ENCODE results near the gene GDF15.

GDF15 gene

DNA sequence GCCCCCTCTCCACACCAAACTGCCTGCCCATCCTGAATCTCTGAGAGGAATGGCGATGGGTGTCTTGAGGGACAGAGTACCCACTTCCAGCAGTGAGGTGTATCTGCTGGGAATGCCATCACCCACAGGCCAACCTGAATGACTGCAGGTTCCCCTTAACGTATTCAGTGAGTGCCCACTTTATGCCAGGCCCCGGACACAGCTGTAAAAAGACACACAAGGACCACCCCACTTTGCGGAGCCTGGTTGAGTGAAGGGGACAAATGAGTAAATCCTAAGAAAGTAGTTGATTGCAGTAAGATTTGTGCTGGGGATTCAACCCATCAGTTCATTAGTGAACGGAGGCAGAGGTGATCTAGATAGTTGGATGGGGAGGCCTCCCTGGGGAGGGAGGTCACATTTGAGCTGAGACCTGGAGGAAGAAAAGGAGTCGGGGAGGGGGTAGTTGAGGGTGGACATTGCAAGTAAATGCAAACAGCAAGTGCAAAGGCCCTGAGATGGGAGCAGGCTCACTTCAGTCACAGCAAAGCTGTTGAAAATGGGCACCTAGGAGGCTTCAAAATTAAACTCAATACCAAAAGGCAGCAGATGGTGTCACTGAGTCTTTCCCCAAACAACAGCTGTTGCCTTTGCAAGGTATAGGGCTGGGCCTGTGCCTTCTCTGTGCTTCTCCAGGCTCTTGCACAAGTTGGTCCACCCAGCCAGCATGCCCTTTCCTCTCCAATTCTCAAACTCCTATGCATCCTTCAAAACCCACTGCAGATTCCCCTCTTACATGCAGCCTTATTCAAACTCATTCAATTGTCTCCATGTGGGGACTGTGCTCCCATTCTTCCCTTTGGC lies 4.3 kb downstream of the GDF15 start:
- in situ Hi-C loops (cut with MboI; ENCODE audit: low sequenced_read_pairs), result no loop called here

DNA sequence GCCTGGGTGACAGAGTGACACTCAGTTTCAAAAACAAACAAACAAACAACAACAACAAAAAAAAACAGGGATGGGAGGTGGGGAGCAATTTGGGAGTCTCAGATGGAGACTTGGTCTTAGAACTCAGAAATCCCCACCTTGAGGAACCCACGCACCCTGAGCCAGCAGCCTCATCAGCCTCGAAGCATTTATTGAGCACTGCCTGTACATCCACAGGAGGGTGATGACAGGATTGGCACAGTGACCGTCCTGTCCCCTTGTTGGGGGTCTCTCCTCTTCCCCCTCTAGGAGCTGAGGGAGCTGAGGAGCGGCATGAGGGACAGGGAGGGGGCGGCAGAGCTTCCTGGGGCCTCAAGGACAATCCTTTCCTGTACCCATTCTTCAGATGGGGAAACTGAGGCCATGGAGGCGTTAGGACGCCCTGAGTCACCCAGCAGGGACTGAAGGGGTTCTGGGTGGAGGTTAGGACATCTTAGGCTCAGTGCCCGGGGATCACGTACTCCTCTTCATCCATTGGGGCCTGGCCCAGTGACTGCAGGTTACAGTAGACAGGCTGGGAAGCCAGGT lies 5.6 kb downstream of the GDF15 start:
- in situ Hi-C loops (cut with MboI; ENCODE audit: low sequenced_read_pairs), result no loop called here

DNA sequence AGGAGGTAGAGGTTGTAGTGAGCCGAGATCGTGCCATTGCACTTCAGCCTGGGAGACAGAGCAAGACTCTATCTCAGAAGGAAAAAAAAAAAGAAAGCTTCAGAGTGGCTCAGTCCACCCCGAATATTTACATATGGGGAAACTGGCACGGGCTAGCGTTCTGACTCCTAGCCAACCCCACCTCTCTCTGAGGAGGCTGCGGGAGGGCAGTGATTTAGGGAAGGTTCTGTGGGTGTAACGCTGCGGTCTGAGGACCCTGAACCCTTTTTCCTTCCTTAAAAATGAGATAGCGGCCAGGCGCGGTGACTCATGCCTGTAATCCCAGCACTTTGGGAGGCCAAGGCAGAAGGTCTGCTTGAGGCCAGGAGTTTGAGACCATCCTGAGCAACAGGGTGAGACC lies 6.5 kb downstream of the GDF15 start:
- in situ Hi-C loops (cut with MboI; ENCODE audit: low sequenced_read_pairs), result no loop called here

DNA sequence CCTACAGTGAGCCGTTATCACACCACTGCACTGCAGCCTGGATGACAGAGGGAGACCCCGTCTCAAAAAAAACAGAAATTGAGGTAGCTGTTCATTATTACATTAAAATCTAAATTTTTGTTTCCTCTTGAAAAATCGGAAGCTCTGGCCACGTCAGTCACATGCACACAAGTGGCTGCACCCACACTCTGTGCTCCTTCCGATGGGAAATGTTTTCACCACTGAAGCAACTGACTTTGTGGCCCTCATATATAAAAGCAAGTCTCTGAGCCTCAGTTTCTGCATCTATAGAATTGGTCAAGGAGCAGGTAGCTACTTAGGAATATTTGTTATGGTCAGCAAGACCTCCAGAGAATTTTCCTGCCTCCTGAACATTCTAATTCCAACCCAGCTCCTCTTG lies 7.0 kb downstream of the GDF15 start:
- in situ Hi-C loops (cut with MboI; ENCODE audit: low sequenced_read_pairs), result no loop called here

DNA sequence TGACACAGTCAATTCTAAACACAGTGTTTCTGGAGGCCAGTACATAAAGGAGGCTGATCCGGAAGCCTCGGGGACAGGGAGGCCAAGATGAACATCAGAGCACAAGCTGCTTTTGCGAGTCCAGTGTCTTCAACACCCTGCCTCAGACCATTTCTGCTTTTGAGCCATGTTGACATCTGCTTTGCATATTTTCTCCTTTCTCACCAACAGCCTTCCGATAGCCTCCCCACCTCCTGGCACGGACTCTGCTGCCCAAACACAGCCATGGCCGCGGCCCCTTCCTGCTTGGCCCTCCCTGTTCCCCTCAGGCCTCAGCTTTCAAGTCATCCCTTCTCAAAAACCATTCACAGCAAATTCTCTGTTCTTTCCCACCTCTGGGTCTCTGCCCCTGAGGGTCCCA lies 7.9 kb downstream of the GDF15 start:
- in situ Hi-C loops (cut with MboI; ENCODE audit: low sequenced_read_pairs), result no loop called here

DNA sequence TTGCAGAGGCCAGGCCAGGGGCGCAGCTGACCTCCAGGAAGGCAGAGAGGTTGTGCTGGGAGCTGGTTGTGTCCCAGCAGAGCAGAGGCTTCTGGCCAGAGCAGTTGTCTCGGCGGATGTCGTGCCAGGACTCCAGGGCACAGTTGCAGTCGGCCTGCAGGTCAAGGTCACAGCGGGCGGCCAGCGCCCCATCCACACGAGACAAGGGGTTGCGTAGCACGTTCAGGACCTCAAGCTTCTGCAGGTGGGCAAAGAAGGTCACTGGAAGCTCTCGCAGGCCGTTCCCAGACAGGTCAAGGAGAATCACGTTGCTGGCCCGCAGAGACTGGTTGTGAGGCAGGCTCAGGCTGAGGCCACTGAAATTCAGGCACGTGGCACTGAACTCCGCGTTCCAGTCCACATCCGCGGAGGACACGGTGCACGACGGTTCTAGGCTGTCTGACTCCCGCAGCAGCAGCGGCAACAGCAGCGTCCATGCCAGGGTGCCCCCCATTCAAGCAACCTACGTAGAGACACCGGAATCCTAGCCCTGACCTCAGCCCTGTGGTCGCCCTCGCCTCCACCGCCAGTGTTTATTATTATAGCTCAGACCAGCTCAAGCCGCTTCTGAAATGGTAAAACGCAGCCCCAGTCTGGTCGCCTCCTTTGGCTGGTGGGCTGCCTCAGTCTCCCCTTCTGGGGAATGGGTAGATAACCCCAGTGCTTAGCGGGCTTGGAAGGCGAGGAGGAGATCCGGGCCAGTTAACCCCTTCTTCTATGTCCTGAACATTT lies 10.7 kb downstream of the GDF15 start:
- in situ Hi-C loops (cut with MboI; ENCODE audit: low sequenced_read_pairs), result no loop called here

DNA sequence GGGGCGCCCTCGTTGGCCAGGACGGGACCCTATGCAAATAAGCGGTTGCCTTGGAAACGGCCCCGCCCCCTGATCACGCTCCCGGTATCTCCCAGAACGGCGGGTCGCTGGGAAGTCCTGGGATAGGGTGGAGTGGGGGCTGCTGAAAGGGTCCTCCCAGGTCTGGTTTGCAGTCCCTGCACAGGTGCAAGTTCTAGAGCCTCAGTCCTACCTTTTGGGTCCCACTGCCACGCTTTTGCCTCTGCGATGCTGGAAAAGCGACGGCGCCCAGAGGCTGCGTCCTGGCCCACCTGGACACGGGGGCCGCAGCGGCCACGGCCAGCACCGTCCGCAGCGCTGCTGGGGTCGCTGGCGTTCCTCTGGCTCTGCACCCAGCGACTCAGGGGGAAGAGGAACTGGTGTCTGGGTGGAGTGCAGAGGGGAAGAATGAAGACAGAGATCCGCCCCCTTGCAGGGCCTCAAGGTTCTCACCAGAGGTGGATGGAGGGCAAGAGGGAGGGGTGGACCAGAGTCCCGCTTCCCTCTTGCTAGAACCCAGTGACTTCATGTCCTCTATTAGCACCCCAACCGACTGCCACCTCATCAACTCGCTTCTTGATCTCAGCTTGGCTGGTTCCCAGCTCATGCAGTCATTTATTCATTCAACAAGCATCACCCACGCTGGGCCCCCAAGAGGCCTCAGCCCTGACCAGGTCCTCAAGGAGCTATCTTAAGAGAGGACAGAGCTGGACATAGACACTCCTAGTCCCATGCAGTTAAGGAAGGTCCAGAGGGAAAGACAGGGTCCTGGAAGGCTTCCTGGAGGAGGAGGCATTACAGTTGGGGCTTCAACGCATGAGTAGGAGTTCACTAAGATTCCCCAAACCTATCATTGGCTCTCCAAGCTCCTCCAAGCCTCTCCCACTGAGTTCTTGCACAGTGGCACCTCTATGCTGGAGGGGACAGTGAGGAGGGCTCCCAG lies 11.6 kb downstream of the GDF15 start, which contains the start of gene LRRC25:
Gene LRRC25 (minus strand): TSS at position 381 of the 961 bp plus-strand sequence. CDS start 659 bp downstream, outside the sequence.
- in situ Hi-C loops (cut with MboI; ENCODE audit: low sequenced_read_pairs), result no loop called here

DNA sequence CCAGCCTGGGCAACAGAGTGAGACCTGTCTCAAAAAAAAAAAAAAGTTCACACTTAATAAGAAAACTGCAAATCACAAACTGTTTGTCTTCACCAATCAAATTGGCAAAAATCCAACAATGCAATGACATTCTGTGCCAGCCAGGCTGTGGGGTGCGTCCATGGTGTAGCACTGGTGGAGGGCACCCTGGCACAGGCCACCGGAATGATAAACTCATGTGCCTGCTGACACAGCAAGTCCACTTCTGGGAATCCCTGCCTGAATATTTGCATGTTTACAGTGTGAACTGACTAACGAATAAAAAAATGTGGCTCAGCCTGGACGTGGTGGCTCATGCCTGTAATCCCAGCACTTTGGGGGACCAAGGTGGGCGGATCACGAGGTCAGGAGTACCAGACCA lies 13.1 kb downstream of the GDF15 start:
- in situ Hi-C loops (cut with MboI; ENCODE audit: low sequenced_read_pairs), result no loop called here

DNA sequence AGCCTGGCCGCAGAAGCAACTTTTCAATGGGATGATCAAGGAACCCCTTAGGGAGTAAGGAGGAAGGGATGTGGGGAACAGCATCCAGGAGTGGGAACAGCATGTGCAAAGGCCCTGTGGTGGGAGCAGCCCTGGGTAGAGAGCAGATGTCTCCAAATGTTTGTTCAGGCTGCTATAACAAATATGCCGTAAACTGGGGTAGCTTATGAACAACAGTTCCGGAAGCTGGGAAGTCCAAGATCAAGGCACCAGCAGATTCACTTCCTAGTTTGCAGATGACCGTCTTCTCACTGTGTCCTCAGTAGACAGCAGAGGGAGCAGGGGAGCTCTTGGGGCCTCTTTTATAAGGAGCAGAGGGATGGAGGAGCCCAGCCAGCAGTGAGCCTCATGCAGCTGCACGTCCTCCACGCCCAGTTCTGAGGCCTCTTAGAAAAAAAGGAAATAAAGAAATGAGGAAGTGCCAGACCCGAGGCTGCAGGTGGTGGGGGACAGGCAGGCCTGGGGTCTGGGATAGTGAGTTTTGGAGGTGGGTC lies 15.7 kb downstream of the GDF15 start:
- in situ Hi-C loops (cut with MboI; ENCODE audit: low sequenced_read_pairs), result loop anchor here (10.0 kb wide), 2 partner anchors 127 to 187 kb away; partner anchors contain the start of gene IQCN

DNA sequence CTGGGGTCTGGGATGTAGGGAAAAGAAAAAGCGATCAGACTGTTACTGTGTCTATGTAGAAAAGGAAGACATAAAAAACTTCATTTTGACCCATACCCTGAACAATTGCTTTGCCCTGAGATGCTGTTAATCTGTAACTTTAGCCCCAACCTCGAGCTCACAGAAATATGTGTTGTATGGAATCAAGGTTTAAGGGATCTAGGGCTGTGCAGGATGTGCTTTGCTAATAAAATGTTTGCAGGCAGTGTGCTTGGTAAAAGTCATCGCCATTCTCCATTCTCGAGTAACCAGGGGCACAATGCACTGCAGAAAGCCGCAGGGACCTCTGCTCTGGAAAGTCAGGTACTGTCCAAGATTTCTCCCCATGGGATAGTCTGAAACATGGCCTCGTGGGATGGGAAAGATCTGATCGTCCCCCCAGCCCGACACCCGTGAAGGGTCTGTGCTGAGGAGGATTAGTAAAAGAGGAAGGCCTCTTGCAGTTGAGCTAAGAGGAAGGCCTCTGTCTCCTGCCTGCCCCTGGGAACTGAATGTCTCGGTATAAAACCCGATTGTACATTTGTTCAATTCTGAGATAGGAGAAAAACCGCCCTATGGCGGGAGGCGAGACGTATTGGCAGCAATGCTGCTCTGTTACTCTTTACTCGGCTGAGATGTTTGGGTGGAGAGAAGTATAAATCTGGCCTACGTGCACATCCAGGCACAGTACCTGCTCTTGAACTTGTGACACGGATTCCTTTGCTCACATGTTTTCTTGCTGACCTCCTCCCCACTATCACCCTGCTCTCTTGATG lies 16.7 kb downstream of the GDF15 start:
- in situ Hi-C loops (cut with MboI; ENCODE audit: low sequenced_read_pairs), result loop anchor here (10.0 kb wide), 2 partner anchors 128 to 188 kb away; partner anchors contain the start of gene IQCN

DNA sequence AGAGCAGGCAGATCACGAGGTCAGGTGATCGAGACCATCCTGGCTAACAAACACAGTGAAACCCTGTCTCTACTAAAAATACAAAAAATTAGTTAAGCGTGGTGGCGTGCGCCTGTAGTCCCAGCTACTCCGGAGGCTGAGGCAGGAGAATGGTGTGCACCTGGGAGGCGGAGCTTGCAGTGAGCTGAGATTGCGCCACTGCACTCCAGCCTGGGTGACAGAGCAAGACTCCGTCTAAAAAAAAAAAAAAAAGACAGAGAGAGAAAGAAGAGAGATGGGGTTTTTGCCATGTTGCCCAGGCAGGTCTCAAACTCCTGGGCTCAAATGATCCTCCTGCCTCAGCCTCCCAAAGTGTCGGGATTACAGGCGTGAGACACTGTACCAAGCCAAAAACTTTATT lies 19.8 kb downstream of the GDF15 start:
- in situ Hi-C loops (cut with MboI; ENCODE audit: low sequenced_read_pairs), result loop anchor here (10.0 kb wide), 2 partner anchors 131 to 191 kb away; partner anchors contain the start of gene IQCN

DNA sequence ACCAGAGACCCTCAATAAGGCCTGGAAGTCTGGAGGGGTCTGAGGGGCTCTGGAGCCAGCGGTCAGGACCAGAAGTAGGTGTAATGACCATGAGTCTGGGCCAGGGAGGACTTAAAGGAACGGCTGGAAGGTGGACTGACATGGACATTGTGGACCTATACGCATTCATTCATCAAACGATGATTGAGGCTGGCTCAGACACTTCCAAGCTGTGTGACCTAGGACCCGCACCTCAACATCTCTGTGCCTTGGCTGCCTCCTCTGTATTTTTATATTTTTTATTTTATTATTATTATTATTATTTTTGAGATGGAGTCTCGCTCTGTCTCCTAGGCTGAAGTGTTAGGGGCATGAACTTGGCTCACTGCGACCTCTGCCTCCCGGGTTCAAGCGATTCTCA lies 20.8 kb downstream of the GDF15 start:
- in situ Hi-C loops (cut with MboI; ENCODE audit: low sequenced_read_pairs), result loop anchor here (10.0 kb wide), 2 partner anchors 132 to 192 kb away; partner anchors contain the start of gene IQCN

DNA sequence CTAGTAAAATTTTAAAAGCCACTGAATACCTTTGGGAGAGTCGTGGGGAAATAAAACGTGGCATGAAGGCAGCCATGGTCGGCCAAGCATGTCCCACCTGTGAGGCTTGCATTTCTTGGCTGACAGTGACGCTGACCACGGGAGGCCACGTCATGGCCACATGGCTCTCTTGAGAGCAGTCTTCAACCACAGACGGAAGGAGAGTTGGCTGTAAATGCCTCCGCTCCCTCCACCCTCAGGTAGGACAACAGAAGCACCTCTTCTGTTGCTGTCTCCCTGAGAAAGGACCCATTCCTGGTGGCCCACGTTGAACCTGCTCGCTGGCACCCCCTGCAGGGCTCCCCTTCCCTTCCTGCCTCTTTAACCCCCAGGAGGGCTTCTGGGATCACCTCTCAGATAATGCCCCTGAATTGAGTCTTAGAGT lies 22.1 kb downstream of the GDF15 start:
- in situ Hi-C loops (cut with MboI; ENCODE audit: low sequenced_read_pairs), result loop anchor here (10.0 kb wide), 2 partner anchors 133 to 193 kb away; partner anchors contain the start of gene IQCN

DNA sequence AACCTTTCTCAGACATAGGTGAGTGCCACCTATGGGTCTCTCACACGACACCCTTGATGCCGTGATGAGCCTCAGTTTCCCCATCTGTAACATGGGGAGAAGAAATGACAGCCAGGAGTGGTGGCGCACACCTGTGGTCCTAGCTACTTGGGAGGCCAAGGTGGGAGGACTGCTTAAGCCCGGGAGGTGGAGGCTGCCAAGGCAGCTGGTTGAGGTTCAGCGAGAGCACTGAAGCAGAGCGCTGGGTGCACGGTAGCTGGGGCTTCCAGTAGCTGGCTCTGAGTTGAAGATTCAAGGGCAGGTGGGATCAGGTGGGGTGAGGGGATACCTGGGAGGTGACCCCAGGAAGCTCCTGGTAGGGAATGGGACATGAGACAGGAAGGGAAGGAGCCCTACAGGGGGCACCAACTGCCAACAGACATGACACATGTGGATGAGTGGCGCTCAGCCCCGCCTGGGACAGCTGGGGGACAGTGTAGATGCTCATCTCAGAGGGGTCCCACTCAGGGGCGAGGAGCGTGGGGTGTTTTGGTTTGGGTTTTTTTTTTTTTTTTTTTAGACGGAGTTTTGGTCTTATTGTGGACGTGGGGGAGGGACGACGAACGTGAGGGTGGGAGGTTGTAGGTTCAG lies 26.8 kb downstream of the GDF15 start:
- in situ Hi-C loops (cut with MboI; ENCODE audit: low sequenced_read_pairs), result loop anchor here (10.0 kb wide), 1 partner anchor 218 kb away; the partner anchor contains the start of gene MPV17L2

DNA sequence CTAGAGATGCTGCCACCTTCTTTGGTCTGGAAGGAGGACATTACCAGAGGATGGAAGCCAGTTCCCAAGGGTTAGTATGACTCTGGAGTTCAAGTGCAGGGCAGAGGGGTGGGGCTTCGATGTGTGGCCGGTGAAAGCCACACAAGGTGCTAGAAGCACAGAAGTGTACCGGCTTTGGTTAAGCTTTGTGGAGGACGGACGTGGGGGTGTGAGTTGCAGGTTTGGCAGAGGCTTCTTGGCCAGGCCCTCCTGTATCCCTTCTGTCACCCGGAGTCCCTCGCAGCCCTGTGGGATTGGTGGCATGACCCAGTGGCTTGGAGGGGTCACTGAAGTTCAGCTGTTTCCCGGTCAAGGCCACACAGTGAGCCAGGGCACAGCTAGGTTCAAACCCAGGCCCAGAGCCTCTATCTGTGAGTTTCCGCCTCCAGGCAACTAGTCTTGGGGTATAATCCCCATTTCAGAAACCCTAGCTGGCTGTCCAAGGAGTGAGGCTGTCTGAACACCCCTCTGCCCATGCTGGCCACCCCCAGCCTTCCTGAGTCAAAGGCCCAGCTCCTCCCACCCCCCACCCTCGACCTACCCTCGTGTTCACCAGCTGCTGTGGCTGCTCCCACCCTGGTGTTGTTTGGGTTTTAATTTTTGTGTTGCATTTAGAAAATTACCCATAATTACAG lies 28.7 kb downstream of the GDF15 start:
- in situ Hi-C loops (cut with MboI; ENCODE audit: low sequenced_read_pairs), result loop anchor here (10.0 kb wide), 1 partner anchor 220 kb away; the partner anchor contains the start of gene MPV17L2

DNA sequence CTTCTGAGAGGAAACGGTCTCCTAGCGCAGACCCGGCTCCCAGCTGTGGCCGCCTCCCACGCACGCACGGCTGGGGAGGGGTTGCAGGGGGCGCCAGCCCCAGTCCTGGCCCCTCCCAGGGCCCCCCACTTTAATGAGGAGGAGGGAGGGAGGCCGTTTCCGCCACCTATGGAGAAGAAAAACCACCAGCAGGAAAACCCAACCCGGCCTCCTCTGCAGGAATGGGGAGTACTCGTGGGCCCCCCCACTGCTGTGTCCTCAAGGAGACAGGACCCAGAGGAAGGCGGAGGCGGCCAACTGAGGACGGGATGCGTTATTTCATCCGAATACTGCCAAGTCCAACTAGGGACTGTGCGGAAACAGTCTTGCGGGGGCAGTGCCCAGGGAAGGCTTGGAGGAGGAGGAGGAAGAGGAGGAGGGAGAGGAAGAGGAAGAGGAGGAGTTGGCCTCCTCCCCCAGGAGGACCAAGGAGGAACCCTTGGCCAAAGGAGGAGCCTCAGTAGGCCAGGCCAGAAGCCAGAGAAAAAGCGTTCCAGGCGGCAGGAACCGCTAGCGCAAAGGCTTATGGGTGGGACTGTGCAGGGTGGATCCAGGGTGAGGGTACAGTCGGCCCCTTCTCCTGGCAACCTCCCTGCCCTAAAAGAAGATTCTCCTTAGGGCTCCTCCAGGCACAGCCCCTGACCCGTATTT lies 29.4 kb downstream of the GDF15 start:
- in situ Hi-C loops (cut with MboI; ENCODE audit: low sequenced_read_pairs), result loop anchor here (10.0 kb wide), 1 partner anchor 221 kb away; the partner anchor contains the start of gene MPV17L2

DNA sequence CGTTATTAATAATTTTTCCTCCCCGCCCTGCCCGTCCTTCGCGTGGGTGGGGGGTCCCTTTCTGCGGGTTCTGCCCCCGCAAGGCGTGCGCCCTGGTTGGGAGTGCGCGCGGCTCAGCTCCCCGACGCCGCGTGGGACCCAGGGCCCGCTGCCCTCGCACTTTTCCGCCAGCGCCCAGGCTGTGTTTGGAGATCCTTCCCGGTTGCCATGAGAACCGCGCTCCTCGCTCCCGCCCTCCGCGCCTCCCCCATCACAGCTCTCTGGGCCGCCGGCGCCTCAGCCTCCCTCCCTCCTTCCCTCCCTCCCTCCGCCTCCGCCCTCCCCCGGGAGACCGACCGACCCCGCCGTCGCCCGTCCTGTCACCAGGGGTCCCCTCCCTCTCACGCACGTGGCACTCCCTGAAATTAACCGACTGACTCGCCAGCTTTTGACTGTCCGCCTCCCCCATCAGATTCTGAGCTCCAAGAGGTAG lies 30.9 kb downstream of the GDF15 start:
- in situ Hi-C loops (cut with MboI; ENCODE audit: low sequenced_read_pairs), result loop anchor here (10.0 kb wide), 1 partner anchor 222 kb away; the partner anchor contains the start of gene MPV17L2

Measured in HL-60/S4 (cell line).